Urothelium cell line (cell line): Measurements from ENCODE around the gene SLC22A31.
"Not testable (repeated sequence)": the region's sequence is repeated elsewhere in the genome, so short reads cannot be mapped to it uniquely, and the experiment has no call there.

Experiments
- DNase-seq: peaks from one replicate; pipeline ENCODE4 v3.0.0; 2011; ENCODE audit warnings: low spot score, mixed read lengths
- FAIRE-seq: peaks from 2 replicates; lab custom pipeline; 2011; peaks lifted over from hg19 to GRCh38; lab: Jason Lieb, UNC

The SLC22A31 gene

DNA sequence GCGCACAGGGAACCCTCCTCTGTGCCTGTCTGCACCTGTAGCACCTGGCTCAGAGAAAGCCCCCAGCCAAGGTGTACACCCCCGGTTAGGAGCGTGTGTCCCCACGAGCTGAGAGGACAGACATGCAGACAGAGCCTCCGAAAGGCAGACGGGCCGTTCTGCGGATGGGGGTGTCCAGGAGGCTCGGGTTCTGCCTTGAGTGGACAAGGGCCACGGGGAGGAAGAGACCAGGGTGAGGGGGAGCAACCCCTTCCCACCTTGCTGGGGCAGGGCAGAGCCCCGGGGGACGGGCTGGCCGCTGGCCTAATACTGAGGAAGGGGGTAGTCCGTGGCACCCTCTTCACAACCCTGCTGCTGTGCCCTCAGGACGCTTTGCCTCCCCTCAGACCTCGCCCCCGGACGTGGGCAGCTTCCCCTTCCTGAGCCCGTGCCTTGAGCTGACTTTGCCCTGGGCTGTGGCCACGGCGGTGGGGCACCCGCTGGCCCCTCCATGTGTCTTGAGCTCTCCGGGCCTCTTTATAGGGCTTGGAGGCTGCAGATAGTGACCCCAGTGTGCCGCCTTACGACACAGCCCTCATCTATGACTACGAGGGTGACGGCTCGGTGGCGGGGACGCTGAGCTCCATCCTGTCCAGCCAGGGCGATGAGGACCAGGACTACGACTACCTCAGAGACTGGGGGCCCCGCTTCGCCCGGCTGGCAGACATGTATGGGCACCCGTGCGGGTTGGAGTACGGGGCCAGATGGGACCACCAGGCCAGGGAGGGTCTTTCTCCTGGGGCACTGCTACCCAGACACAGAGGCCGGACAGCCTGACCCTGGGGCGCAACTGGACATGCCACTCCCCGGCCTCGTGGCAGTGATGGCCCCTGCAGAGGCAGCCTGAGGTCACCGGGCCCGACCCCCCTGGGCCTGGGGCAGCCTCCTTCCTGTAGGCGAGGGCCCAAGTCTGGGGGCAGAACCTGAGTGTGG is 5.7 kb downstream of the SLC22A31 start:
- no peak for FAIRE-seq

DNA sequence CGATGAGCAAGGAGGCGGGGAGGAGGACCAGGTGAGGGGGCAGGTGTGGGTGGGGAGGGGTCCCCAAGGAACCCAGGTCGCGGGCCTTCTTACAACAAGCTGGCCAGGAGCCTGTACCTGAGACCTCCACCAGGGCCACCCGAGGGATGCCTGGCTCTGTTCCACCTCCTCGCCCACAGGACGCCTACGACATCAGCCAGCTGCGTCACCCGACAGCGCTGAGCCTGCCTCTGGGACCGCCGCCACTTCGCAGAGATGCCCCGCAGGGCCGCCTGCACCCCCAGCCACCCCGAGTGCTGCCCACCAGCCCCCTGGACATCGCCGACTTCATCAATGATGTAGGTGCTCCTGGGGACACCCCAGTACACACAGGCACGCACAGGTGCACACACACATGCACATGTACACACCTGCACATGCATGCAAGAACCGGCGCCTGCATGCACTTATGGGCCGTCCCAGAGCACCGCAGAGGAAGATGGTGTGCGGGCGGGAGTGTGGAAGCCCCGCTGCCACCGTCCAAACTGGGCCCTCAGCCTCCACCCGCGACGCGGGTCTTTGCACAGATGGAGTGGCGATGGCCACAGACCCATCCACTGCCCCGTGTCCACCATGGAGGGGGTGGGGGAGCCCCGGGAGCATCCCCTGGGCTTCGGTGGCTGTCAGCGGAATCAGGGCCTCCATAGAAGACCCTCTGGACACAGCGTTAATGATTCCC is 6.6 kb downstream of the SLC22A31 start:
- no peak for FAIRE-seq
- DNase-seq, result no peak

More for the DNA sequence above, 5.7 kb downstream of the SLC22A31 start:
- no peak for DNase-seq

DNA sequence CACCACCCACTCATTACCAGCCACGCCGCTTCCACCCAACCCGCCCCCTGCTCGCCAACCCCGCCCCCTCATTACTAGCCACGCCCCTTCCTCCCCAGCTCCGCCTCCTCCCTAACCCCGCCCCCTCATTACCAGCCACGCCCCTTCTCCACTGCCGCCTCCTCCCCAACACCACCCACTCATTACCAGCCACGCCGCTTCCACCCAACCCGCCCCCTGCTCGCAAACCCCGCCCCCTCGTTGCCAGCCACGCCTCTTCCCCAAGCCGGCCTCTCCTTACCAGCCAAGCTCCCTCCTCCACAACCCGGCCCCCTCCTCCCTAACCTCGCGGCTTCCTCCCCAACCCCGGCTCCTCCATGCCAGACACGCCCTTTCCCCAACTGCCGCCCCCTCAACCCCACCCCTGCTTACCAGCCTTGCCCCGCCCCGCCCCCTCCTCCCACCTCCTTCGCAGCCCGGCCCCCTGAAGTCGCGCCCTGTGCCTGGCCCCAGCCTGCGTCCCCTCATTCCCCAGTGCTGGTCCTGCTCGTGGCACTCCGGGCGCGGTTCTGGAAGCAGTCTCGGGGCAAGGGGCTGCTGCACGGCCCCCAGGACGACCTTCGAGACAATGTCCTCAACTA is 7.3 kb downstream of the SLC22A31 start:
- DNase-seq (peak; percentile 79), FAIRE-seq (peak; percentile 93)

- DNase-seq, result peak; percentile 66
These were observed 8.0 kb downstream of the SLC22A31 start for GRCh38 chr16:89192186-89192955.

GRCh38 chr16:89191901-89192185 is 8.5 kb downstream of the SLC22A31 start:
- DNase-seq (no peak), FAIRE-seq (no peak)

More at GRCh38 chr16:89192186-89192955, 8.0 kb downstream of the SLC22A31 start:
- not testable (repeated sequence) for FAIRE-seq

- DNase-seq, result no peak
- FAIRE-seq, result no peak
These were observed 9.1 kb downstream of the SLC22A31 start for GRCh38 chr16:89191033-89191900.

- FAIRE-seq (no peak), DNase-seq (no peak)
These were observed 10.0 kb downstream of the SLC22A31 start for GRCh38 chr16:89190150-89190958.

GRCh38 chr16:89189358-89190025 is 10.8 kb downstream of the SLC22A31 start:
- DNase-seq (no peak), FAIRE-seq (no peak)

- not testable (repeated sequence) for DNase-seq, FAIRE-seq
These were observed 11.6 kb downstream of the SLC22A31 start for GRCh38 chr16:89188471-89189357.

DNA sequence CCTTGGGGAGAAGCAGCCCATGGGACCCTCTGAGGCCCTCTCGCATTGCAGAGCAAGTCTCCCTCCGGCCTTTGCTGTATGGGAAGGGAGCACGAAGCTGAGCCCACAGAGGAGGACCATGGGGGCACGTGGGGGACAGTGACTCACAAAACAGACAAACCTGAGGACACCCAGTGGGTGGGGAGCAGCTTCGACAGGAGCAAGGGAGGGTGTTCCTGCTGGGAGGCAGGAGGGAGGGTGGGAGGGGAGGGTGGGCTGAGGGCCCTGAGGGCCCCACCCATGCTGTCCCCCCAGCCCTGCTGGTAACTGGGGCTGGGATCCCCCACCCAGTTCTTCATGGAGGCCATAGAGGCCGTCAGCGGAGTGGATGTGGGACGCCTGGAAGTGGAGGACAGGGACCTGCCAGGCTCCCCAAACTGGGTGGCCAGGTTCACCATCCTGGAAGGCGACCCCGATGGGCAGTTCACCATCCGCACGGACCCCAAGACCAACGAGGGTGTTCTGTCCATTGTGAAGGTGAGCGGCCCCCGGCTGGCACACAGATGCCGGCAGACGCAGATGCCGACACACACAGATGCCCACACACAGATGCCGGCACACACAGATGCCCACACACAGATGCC is 12.5 kb downstream of the SLC22A31 start:
- no peak for FAIRE-seq
- no peak for DNase-seq

GRCh38 chr16:89187032-89187769 is 13.1 kb downstream of the SLC22A31 start:
- FAIRE-seq (peak; percentile 46), DNase-seq (no peak)

DNA sequence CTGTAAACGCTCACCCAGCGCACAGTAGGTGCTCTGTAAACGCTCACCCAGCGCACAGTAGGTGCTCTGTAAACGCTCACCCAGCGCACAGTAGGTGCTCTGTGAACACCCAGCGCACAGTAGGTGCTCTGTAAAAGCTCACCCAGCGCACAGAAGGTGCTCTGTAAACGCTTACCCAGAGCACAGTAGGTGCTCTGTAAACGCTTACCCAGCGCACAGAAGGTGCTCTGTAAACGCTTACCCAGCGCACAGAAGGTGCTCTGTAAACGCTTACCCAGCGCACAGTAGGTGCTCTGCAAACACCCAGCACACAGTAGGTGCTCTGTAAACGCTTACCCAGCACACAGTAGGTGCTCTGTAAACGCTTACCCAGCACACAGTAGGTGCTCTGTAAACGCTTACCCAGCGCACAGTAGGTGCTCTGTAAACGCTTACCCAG is 13.7 kb downstream of the SLC22A31 start:
- DNase-seq, FAIRE-seq: not testable (repeated sequence)

DNA sequence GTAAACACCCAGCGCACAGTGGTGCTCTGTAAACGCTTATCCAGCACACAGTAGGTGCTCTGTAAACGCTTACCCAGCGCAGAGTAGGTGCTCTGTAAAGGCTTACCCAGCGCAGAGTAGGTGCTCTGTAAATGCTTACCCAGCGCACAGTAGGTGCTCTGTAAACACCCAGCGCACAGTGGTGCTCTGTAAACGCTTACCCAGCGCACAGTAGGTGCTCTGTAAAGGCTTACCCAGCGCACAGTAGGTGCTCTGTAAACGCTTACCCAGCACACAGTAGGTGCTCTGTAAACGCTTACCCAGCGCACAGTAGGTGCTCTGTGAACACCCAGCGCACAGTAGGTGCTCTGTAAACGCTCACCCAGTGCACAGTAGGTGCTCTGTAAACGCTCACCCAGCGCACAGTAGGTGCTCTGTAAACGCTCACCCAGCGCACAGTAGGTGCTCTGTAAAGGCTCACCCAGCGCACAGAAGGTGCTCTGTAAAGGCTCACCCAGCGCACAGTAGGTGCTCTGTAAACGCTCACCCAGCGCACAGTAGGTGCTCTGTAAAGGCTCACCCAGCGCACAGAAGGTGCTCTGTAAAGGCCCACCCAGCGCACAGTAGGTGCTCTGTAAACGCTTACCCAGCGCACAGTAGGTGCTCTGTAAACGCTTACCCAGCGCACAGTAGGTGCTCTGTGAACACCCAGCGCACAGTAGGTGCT is 14.3 kb downstream of the SLC22A31 start:
- FAIRE-seq, result not testable (repeated sequence)

GRCh38 chr16:89184933-89185794 is 15.2 kb downstream of the SLC22A31 start:
- no peak for DNase-seq
- FAIRE-seq, result no peak

More for the DNA sequence above, 14.3 kb downstream of the SLC22A31 start:
- DNase-seq, result not testable (repeated sequence)

- no peak for DNase-seq
These were observed 15.7 kb downstream of the SLC22A31 start for GRCh38 chr16:89184677-89184932.

More at GRCh38 chr16:89184677-89184932, 15.7 kb downstream of the SLC22A31 start:
- FAIRE-seq, result no peak
